SK-N-SH (cell line): ENCODE results near the gene EDRF1. TPM values are rescaled to one million over a fixed set of nuclear protein-coding genes. Genes with fewer than 3 reads are reported as not detected.

Experiments
- CTCF ChIA-PET: fragments of 300-600, 350-600 bp; formaldehyde crosslinking; extraction: SDS; loops from one replicate; lab custom pipeline; 2021; lab: Yijun Ruan, JAX
- POLR2A ChIA-PET: fragments of 350-600 bp; sonication (Branson Sonifier 250); formaldehyde crosslinking; extraction: SDS; loops from one replicate; lab custom pipeline; 2020; ENCODE audit warnings: antibody characterized with exemption, inconsistent platforms; lab: Yijun Ruan, JAX
- DNase-seq: peaks from one replicate; pipeline ENCODE4 v3.0.0; 2012
- H2AFZ ChIP-seq: fragments of 200-600 bp; sonication (generic); 2 replicates; pipeline ENCODE4 v1.8.1; 2016; ENCODE audit warnings: antibody characterized with exemption, mild to moderate bottlenecking, low read depth
- H3F3A ChIP-seq: fragments of 200-600 bp; sonication (generic); replicated peaks from 2 replicates; pipeline ENCODE3; 2016; ENCODE audit warnings: antibody characterized with exemption, mild to moderate bottlenecking; ENCODE audit not compliant: insufficient read depth
- H3K27ac ChIP-seq, 2 experiments: fragments of 200-500 bp in 1 of 2; fragments of 200-600 bp in 1 of 2; sonication (Bioruptor generic) in 1 of 2; sonication (generic), shearing (Covaris generic) in 1 of 2; 2 replicates each; pipeline versions ENCODE4 v1.5.1 to v1.6.1; 2014 to 2016; ENCODE audit warnings: low read depth in 2 of 2, inconsistent platforms in 1 of 2, low read length in 1 of 2, mild to moderate bottlenecking in 1 of 2, mixed read lengths in 1 of 2
- H3K27me3 ChIP-seq: fragments of 200-600 bp; sonication (generic), shearing (Covaris generic); 2 replicates; pipeline ENCODE4 v1.6.1; 2016; ENCODE audit warnings: mixed run types; ENCODE audit not compliant: insufficient read depth
- H3K36me3 ChIP-seq, 2 experiments: fragments of 200-500 bp in 1 of 2; fragments of 200-600 bp in 1 of 2; sonication (Bioruptor generic) in 1 of 2; sonication (generic) in 1 of 2; replicated peaks in 1 of 2; 2 replicates each; pipeline versions ENCODE3 to v1.5.1; 2014 to 2016; ENCODE audit warnings: low read length in 1 of 2, mild to moderate bottlenecking in 1 of 2; ENCODE audit not compliant: insufficient read depth in 2 of 2, control insufficient read depth in 1 of 2
- H3K4me1 ChIP-seq, 2 experiments: fragments of 200-500 bp in 1 of 2; fragments of 200-600 bp in 1 of 2; sonication (Bioruptor generic) in 1 of 2; sonication (generic), shearing (Covaris generic) in 1 of 2; 2 replicates each; pipeline versions ENCODE4 v1.5.1 to v1.6.1; 2014 to 2016; ENCODE audit warnings: low read depth in 1 of 2, low read length in 1 of 2, mixed run types in 1 of 2; ENCODE audit not compliant: insufficient read depth in 2 of 2, control insufficient read depth in 1 of 2
- H3K4me2 ChIP-seq: fragments of 200-600 bp; sonication (generic), shearing (Covaris generic); 2 replicates; pipeline ENCODE4 v1.6.1; 2017; ENCODE audit warnings: mixed run types
- H3K4me3 ChIP-seq, 2 experiments: fragments of 200-500 bp in 1 of 2; fragments of 200-600 bp in 1 of 2; sonication (Bioruptor generic) in 1 of 2; sonication (generic), shearing (Covaris generic) in 1 of 2; 2 replicates each; pipeline versions ENCODE4 v1.5.1 to v1.8.1; 2014 to 2016; ENCODE audit warnings: low read depth in 2 of 2, inconsistent platforms in 1 of 2, low read length in 1 of 2, mild to moderate bottlenecking in 1 of 2, mixed read lengths in 1 of 2, moderate library complexity in 1 of 2
- H3K79me2 ChIP-seq: fragments of 200-600 bp; sonication (generic); 2 replicates; pipeline ENCODE4 v1.8.1; 2017; ENCODE audit warnings: mild to moderate bottlenecking; ENCODE audit not compliant: insufficient read depth
- H3K9ac ChIP-seq: fragments of 200-600 bp; sonication (generic); 2 replicates; pipeline ENCODE4 v1.6.1; 2017; ENCODE audit warnings: mixed run types
- H3K9me2 ChIP-seq: fragments of 200-600 bp; sonication (generic); 2 replicates; pipeline ENCODE4 v1.6.1; 2017; ENCODE audit warnings: mixed run types
- H3K9me3 ChIP-seq: fragments of 200-600 bp; sonication (generic); 2 replicates; pipeline ENCODE4 v1.6.1; 2017; ENCODE audit warnings: mixed run types, mild to moderate bottlenecking, moderate library complexity
- H4K20me1 ChIP-seq: fragments of 200-600 bp; sonication (generic); 2 replicates; pipeline ENCODE4 v1.6.1; 2017; ENCODE audit warnings: mild to moderate bottlenecking, mixed run types; ENCODE audit not compliant: insufficient read depth
- EP300 ChIP-seq, 2 experiments: IDR thresholded peaks; 2 replicates each; pipeline versions ENCODE4 v1.4.0 to v1.6.1; 2012; ENCODE audit warnings: borderline replicate concordance in 1 of 2, low read depth in 1 of 2, low read length in 1 of 2
- FOSL2 ChIP-seq: IDR thresholded peaks from 2 replicates; pipeline ENCODE4 v1.4.0; 2012; ENCODE audit warnings: low read depth, mild to moderate bottlenecking, moderate library complexity, borderline replicate concordance
- FOXM1 ChIP-seq: IDR thresholded peaks from 2 replicates; pipeline ENCODE4 v1.4.0; 2012; ENCODE audit warnings: low read depth, mild to moderate bottlenecking
- GABPA ChIP-seq: IDR thresholded peaks from 2 replicates; pipeline ENCODE4 v1.4.0; 2012; ENCODE audit warnings: low read depth, mild to moderate bottlenecking
- JUND ChIP-seq: IDR thresholded peaks from 2 replicates; pipeline ENCODE4 v1.4.0; 2012
- MEF2A ChIP-seq: IDR thresholded peaks from 2 replicates; pipeline ENCODE4 v1.4.0; 2012; ENCODE audit warnings: low read depth, borderline replicate concordance
- MXI1 ChIP-seq: IDR thresholded peaks from 2 replicates; pipeline ENCODE4 v1.6.1; 2012; ENCODE audit warnings: mild to moderate bottlenecking, low read depth, low read length, improper control_type of control experiment
- NRF1 ChIP-seq: IDR thresholded peaks from 2 replicates; pipeline ENCODE4 v1.6.1; 2012; ENCODE audit warnings: low read depth, mild to moderate bottlenecking, low read length
- POLR2AphosphoS5 ChIP-seq: IDR thresholded peaks from 2 replicates; pipeline ENCODE4 v1.6.1; 2012; ENCODE audit warnings: low read depth, low read length
- RCOR1 ChIP-seq: fragments of 150-350 bp; IDR thresholded peaks from 2 replicates; pipeline ENCODE4 v1.6.1; 2017; ENCODE audit warnings: antibody characterized with exemption, low read length
- RXRA ChIP-seq: IDR thresholded peaks from 2 replicates; pipeline ENCODE4 v1.4.0; 2012; ENCODE audit warnings: low read depth, mild to moderate bottlenecking, borderline replicate concordance
- SMC3 ChIP-seq: IDR thresholded peaks from 2 replicates; pipeline ENCODE4 v1.6.1; 2012; ENCODE audit warnings: low read depth, low read length, improper control_type of control experiment
- TEAD4 ChIP-seq: IDR thresholded peaks from 2 replicates; pipeline ENCODE4 v1.4.0; 2012; ENCODE audit warnings: mild to moderate bottlenecking, borderline replicate concordance; ENCODE audit not compliant: insufficient read depth
- YY1 ChIP-seq: IDR thresholded peaks from 2 replicates; pipeline ENCODE4 v1.4.0; 2012; ENCODE audit warnings: low read depth, mild to moderate bottlenecking
- WGBS: methylation state at CpG from one replicate; pipeline ENCODE4 v1.1.6; 2017; ENCODE audit warnings: low lambda C conversion rate; 5-methylcytosine and 5-hydroxymethylcytosine counted together
- polyA plus RNA-seq, 3 experiments: library from polyadenylated mRNA; depleted of rRNA; stranded (reverse); fragments of >200 nt; gene quantifications; 2 replicates each; pipeline ENCODE4 v1.2.3, GENCODE V29; 2012
- TF ChIP-seq, protein P1 (sequence below): IDR thresholded peaks from 2 replicates; pipeline ENCODE4 v1.6.1; 2012; ENCODE audit warnings: mild to moderate bottlenecking, low read depth, low read length, moderate library complexity
- TF ChIP-seq, protein P2 (sequence below): IDR thresholded peaks from 2 replicates; pipeline ENCODE4; 2012
- TF ChIP-seq, protein P3 (sequence below): IDR thresholded peaks from 2 replicates; pipeline ENCODE4 v1.4.0; 2012; ENCODE audit warnings: low read depth
- TF ChIP-seq, protein P4 (sequence below): IDR thresholded peaks from 2 replicates; pipeline ENCODE4 v1.4.0; 2012; ENCODE audit warnings: low read depth, borderline replicate concordance
- TF ChIP-seq, protein P5 (sequence below): fragments of 150-350 bp; IDR thresholded peaks from 2 replicates; pipeline ENCODE4 v1.6.1; 2016; ENCODE audit warnings: mild to moderate bottlenecking, low read depth, low read length

The EDRF1 gene
- polyA plus RNA-seq, 1 of the 3 experiments (the other 2 are of a cell fraction) = 19.2 TPM

DNA sequence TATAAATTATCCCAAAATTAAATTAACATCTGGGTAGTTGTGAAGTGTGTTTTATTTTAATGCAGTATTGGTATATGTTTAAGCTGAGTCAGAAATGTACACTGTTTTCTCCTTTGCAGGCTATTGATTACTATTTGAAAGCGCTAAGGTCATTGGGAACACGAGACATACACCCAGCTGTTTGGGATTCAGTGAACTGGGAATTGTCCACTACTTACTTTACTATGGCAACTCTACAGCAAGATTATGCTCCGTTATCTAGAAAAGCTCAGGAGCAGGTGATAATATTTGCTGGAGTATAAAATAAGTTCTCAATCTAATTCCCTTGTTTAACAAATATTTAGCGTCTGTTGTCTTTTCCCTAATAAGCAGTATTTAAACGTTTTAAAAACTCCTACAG, 27.9 kb downstream of the EDRF1 start:
- 87% methylated on average over 5 of the region's 5 CpGs for WGBS
- no peak overlapping the region for H3K27ac ChIP-seq
- no peak overlapping the region for H3K4me3 ChIP-seq
- H2AFZ ChIP-seq = no peak overlapping the region
- ChIA-PET CTCF (interaction anchor here (1.0 kb wide), 1 partner anchor 11 kb away, joined by 3 read pairs; no protein-coding TSS in a partner anchor), POLR2A (no interaction called here)
- no peak for DNase-seq
- no peak overlapping the region for H3K4me2 ChIP-seq
- no peaks in the 10 kb centered on the region for H4K20me1 ChIP-seq
- H3K9me3 ChIP-seq = no peaks in the 10 kb centered on the region
- no peak overlapping the region for H3K9ac ChIP-seq
- H3F3A ChIP-seq = no peaks in the 10 kb centered on the region
- no peaks in the 10 kb centered on the region for H3K27me3 ChIP-seq
- no peaks in the 10 kb centered on the region for H3K9me2 ChIP-seq
- H3K79me2 ChIP-seq = no peaks in the 10 kb centered on the region
- peaks cover 56 to 87% of the 10 kb centered on the region in 2 experiments for H3K36me3 ChIP-seq
- no peak for TF ChIP-seq MEF2A
- no peak for TF ChIP-seq YY1
- TF ChIP-seq SMC3 = no peak
- TF ChIP-seq FOXM1 = no peak
- TF ChIP-seq, protein P1, sequence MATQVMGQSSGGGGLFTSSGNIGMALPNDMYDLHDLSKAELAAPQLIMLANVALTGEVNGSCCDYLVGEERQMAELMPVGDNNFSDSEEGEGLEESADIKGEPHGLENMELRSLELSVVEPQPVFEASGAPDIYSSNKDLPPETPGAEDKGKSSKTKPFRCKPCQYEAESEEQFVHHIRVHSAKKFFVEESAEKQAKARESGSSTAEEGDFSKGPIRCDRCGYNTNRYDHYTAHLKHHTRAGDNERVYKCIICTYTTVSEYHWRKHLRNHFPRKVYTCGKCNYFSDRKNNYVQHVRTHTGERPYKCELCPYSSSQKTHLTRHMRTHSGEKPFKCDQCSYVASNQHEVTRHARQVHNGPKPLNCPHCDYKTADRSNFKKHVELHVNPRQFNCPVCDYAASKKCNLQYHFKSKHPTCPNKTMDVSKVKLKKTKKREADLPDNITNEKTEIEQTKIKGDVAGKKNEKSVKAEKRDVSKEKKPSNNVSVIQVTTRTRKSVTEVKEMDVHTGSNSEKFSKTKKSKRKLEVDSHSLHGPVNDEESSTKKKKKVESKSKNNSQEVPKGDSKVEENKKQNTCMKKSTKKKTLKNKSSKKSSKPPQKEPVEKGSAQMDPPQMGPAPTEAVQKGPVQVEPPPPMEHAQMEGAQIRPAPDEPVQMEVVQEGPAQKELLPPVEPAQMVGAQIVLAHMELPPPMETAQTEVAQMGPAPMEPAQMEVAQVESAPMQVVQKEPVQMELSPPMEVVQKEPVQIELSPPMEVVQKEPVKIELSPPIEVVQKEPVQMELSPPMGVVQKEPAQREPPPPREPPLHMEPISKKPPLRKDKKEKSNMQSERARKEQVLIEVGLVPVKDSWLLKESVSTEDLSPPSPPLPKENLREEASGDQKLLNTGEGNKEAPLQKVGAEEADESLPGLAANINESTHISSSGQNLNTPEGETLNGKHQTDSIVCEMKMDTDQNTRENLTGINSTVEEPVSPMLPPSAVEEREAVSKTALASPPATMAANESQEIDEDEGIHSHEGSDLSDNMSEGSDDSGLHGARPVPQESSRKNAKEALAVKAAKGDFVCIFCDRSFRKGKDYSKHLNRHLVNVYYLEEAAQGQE = no peak
- TF ChIP-seq FOSL2 = no peak
- TF ChIP-seq, protein P2, sequence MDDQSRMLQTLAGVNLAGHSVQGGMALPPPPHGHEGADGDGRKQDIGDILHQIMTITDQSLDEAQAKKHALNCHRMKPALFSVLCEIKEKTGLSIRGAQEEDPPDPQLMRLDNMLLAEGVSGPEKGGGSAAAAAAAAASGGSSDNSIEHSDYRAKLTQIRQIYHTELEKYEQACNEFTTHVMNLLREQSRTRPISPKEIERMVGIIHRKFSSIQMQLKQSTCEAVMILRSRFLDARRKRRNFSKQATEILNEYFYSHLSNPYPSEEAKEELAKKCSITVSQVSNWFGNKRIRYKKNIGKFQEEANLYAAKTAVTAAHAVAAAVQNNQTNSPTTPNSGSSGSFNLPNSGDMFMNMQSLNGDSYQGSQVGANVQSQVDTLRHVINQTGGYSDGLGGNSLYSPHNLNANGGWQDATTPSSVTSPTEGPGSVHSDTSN = no peak
- no peak for TF ChIP-seq MXI1
- no peak for TF ChIP-seq JUND
- no peak for TF ChIP-seq EP300 (IDR thresholded peaks at IDR 0.05; ENCODE audit: borderline replicate concordance in 1 of 2, low read depth in 1 of 2, low read length in 1 of 2)
- TF ChIP-seq, protein P3, sequence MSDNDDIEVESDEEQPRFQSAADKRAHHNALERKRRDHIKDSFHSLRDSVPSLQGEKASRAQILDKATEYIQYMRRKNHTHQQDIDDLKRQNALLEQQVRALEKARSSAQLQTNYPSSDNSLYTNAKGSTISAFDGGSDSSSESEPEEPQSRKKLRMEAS = no peak
- TF ChIP-seq NRF1 = no peak
- TF ChIP-seq, protein P4, sequence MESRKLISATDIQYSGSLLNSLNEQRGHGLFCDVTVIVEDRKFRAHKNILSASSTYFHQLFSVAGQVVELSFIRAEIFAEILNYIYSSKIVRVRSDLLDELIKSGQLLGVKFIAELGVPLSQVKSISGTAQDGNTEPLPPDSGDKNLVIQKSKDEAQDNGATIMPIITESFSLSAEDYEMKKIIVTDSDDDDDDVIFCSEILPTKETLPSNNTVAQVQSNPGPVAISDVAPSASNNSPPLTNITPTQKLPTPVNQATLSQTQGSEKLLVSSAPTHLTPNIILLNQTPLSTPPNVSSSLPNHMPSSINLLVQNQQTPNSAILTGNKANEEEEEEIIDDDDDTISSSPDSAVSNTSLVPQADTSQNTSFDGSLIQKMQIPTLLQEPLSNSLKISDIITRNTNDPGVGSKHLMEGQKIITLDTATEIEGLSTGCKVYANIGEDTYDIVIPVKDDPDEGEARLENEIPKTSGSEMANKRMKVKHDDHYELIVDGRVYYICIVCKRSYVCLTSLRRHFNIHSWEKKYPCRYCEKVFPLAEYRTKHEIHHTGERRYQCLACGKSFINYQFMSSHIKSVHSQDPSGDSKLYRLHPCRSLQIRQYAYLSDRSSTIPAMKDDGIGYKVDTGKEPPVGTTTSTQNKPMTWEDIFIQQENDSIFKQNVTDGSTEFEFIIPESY = no peak
- TF ChIP-seq POLR2AphosphoS5 = no peak
- TF ChIP-seq RXRA = no peak
- no peak for TF ChIP-seq TEAD4
- TF ChIP-seq RCOR1 = no peak
- TF ChIP-seq, protein P5, sequence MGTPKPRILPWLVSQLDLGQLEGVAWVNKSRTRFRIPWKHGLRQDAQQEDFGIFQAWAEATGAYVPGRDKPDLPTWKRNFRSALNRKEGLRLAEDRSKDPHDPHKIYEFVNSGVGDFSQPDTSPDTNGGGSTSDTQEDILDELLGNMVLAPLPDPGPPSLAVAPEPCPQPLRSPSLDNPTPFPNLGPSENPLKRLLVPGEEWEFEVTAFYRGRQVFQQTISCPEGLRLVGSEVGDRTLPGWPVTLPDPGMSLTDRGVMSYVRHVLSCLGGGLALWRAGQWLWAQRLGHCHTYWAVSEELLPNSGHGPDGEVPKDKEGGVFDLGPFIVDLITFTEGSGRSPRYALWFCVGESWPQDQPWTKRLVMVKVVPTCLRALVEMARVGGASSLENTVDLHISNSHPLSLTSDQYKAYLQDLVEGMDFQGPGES = no peak
- TF ChIP-seq GABPA = no peak
- H3K4me1 ChIP-seq = no peaks in the 10 kb centered on the region
